Transverse colon (tissue), 3 donors: ENCODE measurements around the gene SHISAL2A.

ENCODE experiments used
- EP300 ChIP-seq: sonication (generic); formaldehyde crosslinking; IDR thresholded peaks from one replicate; pipeline ENCODE4 v1.6.1; 2017; ENCODE audit warnings: antibody characterized with exemption, low read depth
- POLR2A ChIP-seq: fragments of 450-650 bp; IDR thresholded peaks from one replicate; pipeline ENCODE4 v1.6.1; 2016; ENCODE audit warnings: antibody characterized with exemption, mild to moderate bottlenecking, moderate library complexity
- TF ChIP-seq, protein P1 (sequence below), 5 experiments: fragments of 200-600 bp in 3 of 5; fragments of 450-650 bp in 2 of 5; sonication (generic) in 3 of 5; IDR thresholded peaks; 1 replicate in 2 of 5; 2 replicates in 3 of 5; pipeline ENCODE4 v1.5.1; 2016 to 2017; ENCODE audit warnings: antibody characterized with exemption in 5 of 5, inconsistent platforms in 3 of 5, mild to moderate bottlenecking in 2 of 5, moderate library complexity in 1 of 5

DNA sequence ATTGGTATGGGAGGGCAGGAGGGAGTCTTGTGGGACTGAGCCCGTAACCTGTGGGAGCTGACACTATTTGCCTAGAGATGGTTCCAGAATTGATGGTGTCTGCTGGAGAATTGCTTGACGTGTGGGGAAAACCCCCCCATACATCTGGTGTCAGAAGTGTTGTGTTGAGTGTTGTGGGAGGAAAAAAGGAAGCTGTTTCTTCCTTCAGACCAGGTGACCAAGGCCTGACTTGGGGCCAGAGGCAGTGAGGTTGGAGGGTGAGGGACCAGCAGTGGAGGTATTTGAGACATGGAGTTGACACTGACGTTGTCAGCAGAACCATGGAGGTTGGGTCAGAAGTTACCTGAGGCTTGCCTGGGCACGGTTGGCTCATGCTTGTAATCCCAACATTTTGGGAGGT, 8.3 kb downstream of the SHISAL2A start:
- TF ChIP-seq, protein P1, sequence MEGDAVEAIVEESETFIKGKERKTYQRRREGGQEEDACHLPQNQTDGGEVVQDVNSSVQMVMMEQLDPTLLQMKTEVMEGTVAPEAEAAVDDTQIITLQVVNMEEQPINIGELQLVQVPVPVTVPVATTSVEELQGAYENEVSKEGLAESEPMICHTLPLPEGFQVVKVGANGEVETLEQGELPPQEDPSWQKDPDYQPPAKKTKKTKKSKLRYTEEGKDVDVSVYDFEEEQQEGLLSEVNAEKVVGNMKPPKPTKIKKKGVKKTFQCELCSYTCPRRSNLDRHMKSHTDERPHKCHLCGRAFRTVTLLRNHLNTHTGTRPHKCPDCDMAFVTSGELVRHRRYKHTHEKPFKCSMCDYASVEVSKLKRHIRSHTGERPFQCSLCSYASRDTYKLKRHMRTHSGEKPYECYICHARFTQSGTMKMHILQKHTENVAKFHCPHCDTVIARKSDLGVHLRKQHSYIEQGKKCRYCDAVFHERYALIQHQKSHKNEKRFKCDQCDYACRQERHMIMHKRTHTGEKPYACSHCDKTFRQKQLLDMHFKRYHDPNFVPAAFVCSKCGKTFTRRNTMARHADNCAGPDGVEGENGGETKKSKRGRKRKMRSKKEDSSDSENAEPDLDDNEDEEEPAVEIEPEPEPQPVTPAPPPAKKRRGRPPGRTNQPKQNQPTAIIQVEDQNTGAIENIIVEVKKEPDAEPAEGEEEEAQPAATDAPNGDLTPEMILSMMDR (IDR thresholded peaks at IDR 0.05): no peak
- TF ChIP-seq POLR2A: no peak
- TF ChIP-seq EP300: no peak
